Measurements from ENCODE around the gene TLCD3A. TPM values are rescaled to one million over a fixed set of nuclear protein-coding genes. Genes with fewer than 3 reads are reported as not detected.

Gene TLCD3A
- total and polyA plus RNA-seq, 2 of the 4 experiments (the other 2 are of a cell fraction) = 15.2 to 35.0 TPM

- CTCF ChIA-PET = interaction anchor here (0.6 to 1.0 kb wide), 3 partner anchors 223 to 600 kb away, joined by 3 to 4 read pairs (median 3); partner anchors contain the start of gene TIMM22
- BruUV-seq (replicated peaks) = no TSS peak
- H4K5ac ChIP-seq (ENCODE audit: low read depth, low read length) = no peak overlapping the region
- ATAC-seq (ENCODE audit: low read depth) (no peak), DNase-seq (no peak)
- in situ Hi-C loops (cut with MboI; ENCODE audit: low sequenced_read_pairs) (no loop called here), dilution Hi-C loops (cut with HindIII; ENCODE audit: low sequenced_read_pairs, unreplicated experiment) (no loop called here), intact Hi-C loops (cut with micrococcal nuclease) (no loop called here)
- H3K23ac ChIP-seq (ENCODE audit: low read depth, low read length) = no peak overlapping the region
- peaks cover 52% of the 10 kb centered on the region for H3K36me3 ChIP-seq (ENCODE audit: control insufficient read depth, insufficient read depth, low read length)
- H2AFZ ChIP-seq (replicated peaks; ENCODE audit: low read length, poor library complexity) = no peak overlapping the region
- no peak overlapping the region for H3K4me2 ChIP-seq (ENCODE audit: low read depth, low read length)
- H2BK5ac ChIP-seq (ENCODE audit: low read depth, low read length, poor library complexity, severe bottlenecking) = no peak overlapping the region
- H3K4me3 ChIP-seq (ENCODE audit: insufficient read depth, low read depth, low read length) = no peak overlapping the region
- H3K79me1 ChIP-seq (ENCODE audit: low read depth in 1 of 2, low read length in 2 of 2) = peaks cover 14 to 34% of the 10 kb centered on the region in 2 experiments
- POLR2A ChIA-PET (ENCODE audit: unreplicated experiment) = no interaction called here
- no peaks in the 10 kb centered on the region for H3K27me3 ChIP-seq (ENCODE audit: control insufficient read depth, insufficient read depth, low read length)
- WGBS, 2 experiments (ENCODE audit: extremely low coverage in 2 of 2, insufficient read length in 1 of 2) = 100% methylated on average over 5 of the region's 14 CpGs; no CpG with 5 or more reads in 1 of the 2 experiments
- no peaks in the 10 kb centered on the region for H4K20me1 ChIP-seq (ENCODE audit: insufficient read depth, low read length)
- no peak overlapping the region for H2AK5ac ChIP-seq (ENCODE audit: low read depth, low read length)
- H3K56ac ChIP-seq (ENCODE audit: extremely low read depth, insufficient read depth, low read length) = no peak overlapping the region
- no peak overlapping the region for H3K4ac ChIP-seq (ENCODE audit: low read depth, low read length)
- H3K18ac ChIP-seq (ENCODE audit: low read depth, low read length) = no peak overlapping the region
- no peak overlapping the region for H4K8ac ChIP-seq (ENCODE audit: low read depth in 2 of 2, low read length in 2 of 2)
- no peak overlapping the region for H3K14ac ChIP-seq (replicated peaks; ENCODE audit: low read depth, low read length)
- no peak for TF ChIP-seq BHLHE40 (IDR thresholded peaks at IDR 0.05; ENCODE audit: low read depth, low read length)
- TF ChIP-seq FOS (IDR thresholded peaks at IDR 0.05; ENCODE audit: low read depth, low read length) = no peak
- no peak for TF ChIP-seq POLR2A (IDR thresholded peaks at IDR 0.05; ENCODE audit: low read depth, low read length)
- TF ChIP-seq SMC3 (IDR thresholded peaks at IDR 0.05; ENCODE audit: low read depth, low read length) = no peak
- no peak for TF ChIP-seq MAFK (IDR thresholded peaks at IDR 0.05; ENCODE audit: low read depth, low read length)
- TF ChIP-seq MXI1 (IDR thresholded peaks at IDR 0.05; ENCODE audit: borderline replicate concordance, low read depth, low read length) = no peak
- TF ChIP-seq NFE2L2 (IDR thresholded peaks at IDR 0.05; ENCODE audit: low read depth, low read length) = no peak
- TF ChIP-seq RCOR1 (IDR thresholded peaks at IDR 0.05; ENCODE audit: insufficient replicate concordance, low read length) = no peak
- no peak for TF ChIP-seq USF2 (IDR thresholded peaks at IDR 0.05; ENCODE audit: low read depth, low read length)
- no peak for TF ChIP-seq CHD1 (IDR thresholded peaks at IDR 0.05; ENCODE audit: low read depth, low read length)
- TF ChIP-seq ELK1 (IDR thresholded peaks at IDR 0.05; ENCODE audit: borderline replicate concordance, low read depth, low read length) = no peak
- TF ChIP-seq CEBPB (IDR thresholded peaks at IDR 0.05; ENCODE audit: low read depth, low read length) = no peak
- no peak for TF ChIP-seq RAD21 (IDR thresholded peaks at IDR 0.05; ENCODE audit: low read length)
- no peak for TF ChIP-seq CTCF (conservative IDR thresholded peaks at IDR 0.05; ENCODE audit: low read depth, low read length)
- H3K9me3 ChIP-seq (ENCODE audit: control insufficient read depth, insufficient read depth, low read length) = no peaks in the 10 kb centered on the region
- H3K27ac ChIP-seq (ENCODE audit: insufficient read depth, low read length) = no peak overlapping the region
- no peak overlapping the region for H3K9ac ChIP-seq (ENCODE audit: low read depth, low read length)
- H3K4me1 ChIP-seq (ENCODE audit: control insufficient read depth, insufficient read depth, low read length) = no peaks in the 10 kb centered on the region
- no peak overlapping the region for H4K91ac ChIP-seq (ENCODE audit: insufficient read depth, low read depth, low read length)
- H3K9me1 ChIP-seq (ENCODE audit: insufficient read depth, low read length) = no peaks in the 10 kb centered on the region
- H2AK9ac ChIP-seq (replicated peaks; ENCODE audit: low read depth, low read length, poor library complexity) = no peak overlapping the region
- no peak overlapping the region for H2BK120ac ChIP-seq (ENCODE audit: low read depth, low read length)
- no peak overlapping the region for H2BK15ac ChIP-seq (ENCODE audit: low read depth, low read length)
- no peak overlapping the region for H2BK20ac ChIP-seq (ENCODE audit: low read depth, low read length)
These were observed 41.3 kb downstream of the TLCD3A start for GRCh38 chr17:773467-774312.
